Left lung (tissue), 10 donors: Measurements from ENCODE around the gene TMEM214. TPM values are rescaled to one million over a fixed set of nuclear protein-coding genes. Genes with fewer than 3 reads are reported as not detected.
A peak's percentile ranks its signal among the peaks of the same experiment; 100 is the strongest.

Experiments used
- ATAC-seq: fragments of 200-7000 bp; cut with Tn5 transposase; one replicate; pipeline ENCODE4 v1.9.1; 2020; ENCODE audit warnings: moderate library complexity
- DNase-seq, 4 donors: peaks; one replicate each; pipeline ENCODE4 v3.0.0-alpha.2; 2013 to 2020
- H3K27ac ChIP-seq, 2 donors: fragments of 200-600 bp; sonication (generic) in 1 of 2; one replicate each; pipeline versions ENCODE4 v1.5.0 to v1.8.0; 2020 to 2021
- H3K27me3 ChIP-seq, 2 donors: fragments of 200-600 bp; sonication (generic) in 1 of 2; one replicate each; pipeline versions ENCODE4 v1.5.0 to v1.8.0; 2020 to 2021
- H3K36me3 ChIP-seq, 2 donors: fragments of 200-600 bp; sonication (generic) in 1 of 2; one replicate each; pipeline versions ENCODE4 v1.5.0 to v1.8.0; 2020 to 2021
- H3K4me1 ChIP-seq, 2 donors: fragments of 200-600 bp; one replicate each; pipeline ENCODE4 v1.8.0; 2021
- H3K4me3 ChIP-seq, 2 donors: fragments of 200-600 bp; sonication (generic) in 1 of 2; one replicate each; pipeline versions ENCODE4 v1.5.0 to v1.8.0; 2020 to 2021; ENCODE audit warnings: mild to moderate bottlenecking in 1 of 2
- H3K9me3 ChIP-seq, 2 donors: fragments of 200-600 bp; sonication (generic) in 1 of 2; one replicate each; pipeline versions ENCODE4 v1.5.0 to v1.8.0; 2020 to 2021
- CTCF ChIP-seq, 2 donors: fragments of 200-600 bp; sonication (generic) in 1 of 2; IDR thresholded peaks; one replicate each; pipeline versions ENCODE4 v1.5.0 to v1.8.0; 2021; ENCODE audit warnings: antibody characterized with exemption in 2 of 2
- intact Hi-C, 2 donors: fragments of 100-400 bp; cut with DNase I; formaldehyde crosslinking; loops; one replicate each; pipeline versions ENCODE4 v1.11.2 to v1.14.2; 2022
- polyA plus RNA-seq, 6 donors: library from polyadenylated mRNA; unstranded; fragments of 120-200 nt; gene quantifications; one replicate each; pipeline ENCODE4 v1.2.1, GENCODE V29; 2013; ENCODE audit not compliant: insufficient read length in 6 of 6
- total RNA-seq, 2 donors: library from RNA; stranded (reverse); fragmentation: NEBNext Ultra II Directional; extraction: Animal tissue kit (Norgen Biotek cat#: 25700); gene quantifications; one replicate each; pipeline ENCODE4 v1.2.1, GENCODE V29; 2021
- donor health status: DM: no; HTN: yes; CAD: no.
- donor health status: DM: no; HTN: no; CAD: no.

The TMEM214 gene
- total and polyA plus RNA-seq, 8 donors, result 59.8 to 105 (median 73.9) TPM

GRCh38 chr2:27060323-27060722 lies 27.6 kb downstream of the TMEM214 start:
- TF ChIP-seq CTCF (IDR thresholded peaks at IDR 0.05), result no peak
- intact Hi-C loops, result no loop called here
- no peaks in the 10 kb centered on the region for H3K27me3 ChIP-seq
- H3K4me1 ChIP-seq, result peaks cover 0 to 6% of the 10 kb centered on the region in 2 donors
- ATAC-seq (no peak), DNase-seq (no peak)
- no peak overlapping the region for H3K4me3 ChIP-seq
- no peak overlapping the region for H3K27ac ChIP-seq
- no peaks in the 10 kb centered on the region for H3K9me3 ChIP-seq
- peaks cover 0 to 50% of the 10 kb centered on the region in 2 donors for H3K36me3 ChIP-seq

DNA sequence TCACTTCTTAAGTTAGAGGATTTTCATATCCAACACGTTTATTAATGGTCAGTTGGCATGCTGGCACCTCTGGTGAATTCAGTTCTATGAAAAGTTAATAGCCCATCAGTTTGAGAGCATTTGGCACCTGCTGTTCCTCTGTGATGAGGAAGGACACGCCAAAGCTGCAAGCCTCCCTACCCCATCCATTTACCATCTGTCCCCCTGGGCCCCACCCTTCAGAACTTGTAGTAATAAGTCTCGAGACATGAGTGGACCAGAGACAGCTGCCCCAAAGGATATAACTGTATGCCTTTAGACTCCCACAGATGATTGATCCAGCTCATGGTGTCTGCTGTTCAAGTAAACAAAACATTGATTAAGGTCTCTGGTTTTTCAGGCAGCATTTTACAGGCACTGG lies 32.4 kb downstream of the TMEM214 start:
- Histone ChIP-seq H3K4me3 (no peak overlapping the region), H3K36me3 (peaks cover 0 to 49% of the 10 kb centered on the region in 2 donors), H3K27ac (no peak overlapping the region), H3K4me1 (peaks cover 9 to 27% of the 10 kb centered on the region in 2 donors), H3K27me3 (no peaks in the 10 kb centered on the region), H3K9me3 (no peaks in the 10 kb centered on the region)
- no peak for DNase-seq
- TF ChIP-seq CTCF (IDR thresholded peaks at IDR 0.05), result no peak
- intact Hi-C loops, result no loop called here
- ATAC-seq, result no peak

DNA sequence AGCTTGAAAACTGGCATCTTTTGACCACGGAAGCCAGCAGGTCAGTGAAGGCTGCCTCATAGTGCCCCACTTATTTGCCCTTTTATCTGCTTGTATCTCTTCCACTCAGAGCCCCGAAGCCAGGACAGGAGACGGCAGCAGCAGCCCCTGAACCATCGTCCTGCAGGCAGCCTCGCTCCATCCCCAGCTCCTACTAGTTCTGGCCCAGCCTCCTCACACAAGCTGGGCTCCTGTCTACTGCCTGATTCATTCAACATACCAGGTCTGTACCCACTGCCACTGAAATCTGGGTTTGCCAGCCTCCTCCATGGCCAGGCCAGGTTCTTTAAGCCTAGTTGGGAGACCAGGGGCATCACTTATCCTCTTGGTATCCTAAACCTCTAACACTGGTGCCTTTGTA lies 34.6 kb downstream of the TMEM214 start:
- no peaks in the 10 kb centered on the region for H3K27me3 ChIP-seq
- ATAC-seq (no peak), DNase-seq (no peak)
- intact Hi-C loops, result no loop called here
- no peak overlapping the region for H3K27ac ChIP-seq
- peaks cover 19 to 40% of the 10 kb centered on the region in 2 donors for H3K4me1 ChIP-seq
- no peaks in the 10 kb centered on the region for H3K9me3 ChIP-seq
- no peak overlapping the region for H3K4me3 ChIP-seq
- no peak for TF ChIP-seq CTCF (IDR thresholded peaks at IDR 0.05)
- H3K36me3 ChIP-seq, result peaks cover 0 to 44% of the 10 kb centered on the region in 2 donors

DNA sequence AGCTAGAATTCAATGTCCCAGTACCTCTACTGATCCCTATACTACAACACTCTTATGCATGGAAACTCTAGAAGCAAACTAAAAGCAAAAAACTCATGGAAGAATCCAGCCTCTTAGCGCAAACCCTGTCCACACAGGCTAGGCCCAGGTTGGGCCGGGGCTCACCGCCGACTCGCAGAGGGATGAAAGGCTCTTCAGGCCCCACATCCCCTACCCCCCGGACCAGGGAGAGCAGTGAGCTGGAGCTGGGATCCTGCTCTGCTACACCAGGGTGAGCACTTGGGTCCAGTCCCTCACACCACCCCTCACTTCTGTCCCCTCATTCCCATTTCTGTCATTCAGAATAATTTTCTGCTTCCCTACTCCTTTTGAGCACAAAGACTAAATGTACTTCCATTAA lies 36.7 kb downstream of the TMEM214 start:
- peaks cover 0 to 44% of the 10 kb centered on the region in 2 donors for H3K36me3 ChIP-seq
- no peak overlapping the region for H3K27ac ChIP-seq
- DNase-seq (no peak), ATAC-seq (no peak)
- no peak overlapping the region for H3K4me3 ChIP-seq
- TF ChIP-seq CTCF (IDR thresholded peaks at IDR 0.05), result no peak
- H3K4me1 ChIP-seq, result peaks cover 19 to 55% of the 10 kb centered on the region in 2 donors
- H3K27me3 ChIP-seq, result no peaks in the 10 kb centered on the region
- no peaks in the 10 kb centered on the region for H3K9me3 ChIP-seq
- intact Hi-C loops, result no loop called here

GRCh38 chr2:27069961-27070618 lies 37.3 kb downstream of the TMEM214 start:
- intact Hi-C loops, result no loop called here
- no peak for DNase-seq
- Histone ChIP-seq H3K27ac (peak overlapping the region in 1 of 2 donors; percentile 92), H3K36me3 (peaks cover 0 to 39% of the 10 kb centered on the region in 2 donors), H3K9me3 (no peaks in the 10 kb centered on the region), H3K4me1 (peaks cover 21 to 61% of the 10 kb centered on the region in 2 donors), H3K4me3 (peak overlapping the region; percentile 72 to 91), H3K27me3 (no peaks in the 10 kb centered on the region)
- ATAC-seq, result no peak
- TF ChIP-seq CTCF (IDR thresholded peaks at IDR 0.05), result no peak
